CD4-positive, alpha-beta T cell (primary cell): ENCODE data around the gene PNLIPRP1. TPM values are rescaled to one million over a fixed set of nuclear protein-coding genes. Genes with fewer than 3 reads are reported as not detected.

Source experiments
- ATAC-seq: fragments of 200-7000 bp; cut with Tn5 transposase; one replicate; pipeline ENCODE4 v1.10.0; 2022; ENCODE audit warnings: mild to moderate bottlenecking; ENCODE audit not compliant: poor library complexity
- CTCF ChIA-PET: fragments of 350-600 bp; sonication (Branson Sonifier 250); formaldehyde crosslinking; loops from one replicate; lab custom pipeline; 2021; ENCODE audit warnings: antibody characterized with exemption, inconsistent platforms; lab: Charles Lee
- POLR2A ChIA-PET: fragments of 350-600 bp; sonication (Branson Sonifier 250); formaldehyde crosslinking; loops from one replicate; lab custom pipeline; 2021; ENCODE audit warnings: antibody characterized with exemption, inconsistent platforms; lab: Charles Lee
- DNase-seq, 14 experiments: peaks; one replicate each; pipeline ENCODE4 v3.0.0-alpha.2; 2013 to 2020; ENCODE audit warnings: mixed read lengths in 2 of 14
- H3K27ac ChIP-seq, 2 donors: one replicate each; pipeline versions ENCODE4 v1.5.1 to v1.7.0; 2013; ENCODE audit warnings: low read length in 2 of 2, low read depth in 1 of 2, mild to moderate bottlenecking in 1 of 2
- H3K27me3 ChIP-seq, 2 experiments: 1 replicate in 1 of 2; 2 replicates in 1 of 2; pipeline versions ENCODE4 v1.6.1 to v1.7.0; 2013; ENCODE audit warnings: low read length in 2 of 2, control low read depth in 1 of 2, mild to moderate bottlenecking in 1 of 2, moderate library complexity in 1 of 2; ENCODE audit not compliant: insufficient read depth in 2 of 2, control insufficient read depth in 1 of 2
- H3K36me3 ChIP-seq: one replicate; pipeline ENCODE4 v1.6.1; 2013; ENCODE audit warnings: low read length, control low read depth; ENCODE audit not compliant: insufficient read depth
- H3K4me1 ChIP-seq: one replicate; pipeline ENCODE4 v1.6.1; 2013; ENCODE audit warnings: low read length, control low read depth; ENCODE audit not compliant: insufficient read depth
- H3K4me3 ChIP-seq: one replicate; pipeline ENCODE4 v1.5.1; 2013; ENCODE audit warnings: mild to moderate bottlenecking, low read length, moderate library complexity
- H3K9me3 ChIP-seq, 2 experiments: 1 replicate in 1 of 2; 2 replicates in 1 of 2; pipeline versions ENCODE4 v1.6.1 to v1.7.0; 2013; ENCODE audit warnings: low read length in 2 of 2, mild to moderate bottlenecking in 2 of 2, control low read depth in 1 of 2, moderate library complexity in 1 of 2; ENCODE audit not compliant: control insufficient read depth in 1 of 2, insufficient read depth in 1 of 2
- H3K27ac Mint-ChIP-seq: one replicate; pipeline ENCODE4 v1.8.0; 2020; ENCODE audit warnings: mixed read lengths
- H3K27me3 Mint-ChIP-seq: one replicate; pipeline ENCODE4 v1.8.0; 2021; ENCODE audit warnings: mixed read lengths
- H3K36me3 Mint-ChIP-seq: one replicate; pipeline ENCODE4 v1.8.0; 2021; ENCODE audit warnings: low read depth, mixed read lengths
- H3K4me1 Mint-ChIP-seq: one replicate; pipeline ENCODE4 v1.8.0; 2021; ENCODE audit warnings: low read depth, mixed read lengths
- H3K4me3 Mint-ChIP-seq: one replicate; pipeline ENCODE4 v1.8.0; 2020; ENCODE audit warnings: mild to moderate bottlenecking, mixed read lengths
- H3K9me3 Mint-ChIP-seq: one replicate; pipeline ENCODE4 v1.8.0; 2020; ENCODE audit warnings: mixed read lengths
- CTCF ChIP-seq: fragments of 200-600 bp; IDR thresholded peaks from one replicate; pipeline ENCODE4 v1.8.0; 2022; ENCODE audit warnings: antibody characterized with exemption, mild to moderate bottlenecking
- intact Hi-C, 2 experiments: fragments of 100-400 bp; cut with DNase I in 1 of 2; cut with micrococcal nuclease in 1 of 2; formaldehyde crosslinking; loops; one replicate each; pipeline versions ENCODE4 v1.15.1 to v1.9.0; 2023 to 2025; cut with DNase I, micrococcal nuclease
- total RNA-seq, 174 experiments: library from RNA in 2 of 174; stranded (reverse) in 2 of 174; gene quantifications; one replicate each; pipeline ENCODE4 v1.2.3 and lab custom pipeline; 2021 to 2026

The PNLIPRP1 gene
- total RNA-seq, 2 experiments from 2014 or later = not detected

- Mint-ChIP-seq H3K27me3 (peaks cover 5% of the 10 kb centered on the region), H3K36me3 (no peaks in the 10 kb centered on the region), H3K4me3 (no peak overlapping the region), H3K27ac (no peak overlapping the region), H3K9me3 (peaks cover 2% of the 10 kb centered on the region), H3K4me1 (no peaks in the 10 kb centered on the region)
- Histone ChIP-seq H3K36me3 (no peaks in the 10 kb centered on the region), H3K4me3 (no peak overlapping the region), H3K4me1 (no peaks in the 10 kb centered on the region), H3K9me3 (no peaks in the 10 kb centered on the region), H3K27me3 (no peaks in the 10 kb centered on the region), H3K27ac (no peak overlapping the region)
- ChIA-PET POLR2A (no interaction called here), CTCF (no interaction called here)
- no peak for TF ChIP-seq CTCF
- intact Hi-C loops = no loop called here
- DNase-seq (no peak), ATAC-seq (no peak)
These were observed 16.0 kb upstream of the PNLIPRP1 start for GRCh38 chr10:116574797-116575196.

- POLR2A ChIA-PET = no interaction called here
- no peak overlapping the region for H3K27ac ChIP-seq
- peaks cover 0 to 5% of the 10 kb centered on the region in 2 experiments for H3K9me3 ChIP-seq
- H3K4me1 ChIP-seq = no peaks in the 10 kb centered on the region
- no peak for ATAC-seq
- intact Hi-C loops = no loop called here
- no peaks in the 10 kb centered on the region for H3K36me3 Mint-ChIP-seq
- no peak overlapping the region for H3K4me3 Mint-ChIP-seq
- no peaks in the 10 kb centered on the region for H3K9me3 Mint-ChIP-seq
- H3K27me3 ChIP-seq = peaks cover 0 to 2% of the 10 kb centered on the region in 2 experiments
- TF ChIP-seq CTCF = no peak
- CTCF ChIA-PET = no interaction called here
- H3K27ac Mint-ChIP-seq = no peak overlapping the region
- no peaks in the 10 kb centered on the region for H3K36me3 ChIP-seq
- peaks cover 7% of the 10 kb centered on the region for H3K27me3 Mint-ChIP-seq
- H3K4me1 Mint-ChIP-seq = no peaks in the 10 kb centered on the region
- no peak overlapping the region for H3K4me3 ChIP-seq
- DNase-seq = no peak
These were observed 2.7 kb upstream of the PNLIPRP1 start for GRCh38 chr10:116587878-116588591.

GRCh38 chr10:116588995-116589394 is 1.8 kb upstream of the PNLIPRP1 start:
- ATAC-seq (no peak), DNase-seq (no peak)
- no peaks in the 10 kb centered on the region for H3K4me1 ChIP-seq
- Mint-ChIP-seq H3K27ac (no peak overlapping the region), H3K9me3 (no peaks in the 10 kb centered on the region), H3K27me3 (peaks cover 7% of the 10 kb centered on the region), H3K36me3 (no peaks in the 10 kb centered on the region), H3K4me3 (no peak overlapping the region), H3K4me1 (no peaks in the 10 kb centered on the region)
- intact Hi-C loops = no loop called here
- H3K27me3 ChIP-seq = peaks cover 0 to 2% of the 10 kb centered on the region in 2 experiments
- CTCF ChIA-PET = no interaction called here
- no peaks in the 10 kb centered on the region for H3K36me3 ChIP-seq
- POLR2A ChIA-PET = no interaction called here
- TF ChIP-seq CTCF = no peak
- no peak overlapping the region for H3K27ac ChIP-seq
- H3K4me3 ChIP-seq = no peak overlapping the region
- H3K9me3 ChIP-seq = peaks cover 0 to 5% of the 10 kb centered on the region in 2 experiments
